ENCODE data around the gene COPG2. TPM values are rescaled to one million over a fixed set of nuclear protein-coding genes. Genes with fewer than 3 reads are reported as not detected.

COPG2 gene
- total and polyA plus RNA-seq, 2 of the 13 experiments (the other 11 are each of a cell fraction or from before 2014, with no cell fraction given), result 14.1 to 17.7 TPM

DNA sequence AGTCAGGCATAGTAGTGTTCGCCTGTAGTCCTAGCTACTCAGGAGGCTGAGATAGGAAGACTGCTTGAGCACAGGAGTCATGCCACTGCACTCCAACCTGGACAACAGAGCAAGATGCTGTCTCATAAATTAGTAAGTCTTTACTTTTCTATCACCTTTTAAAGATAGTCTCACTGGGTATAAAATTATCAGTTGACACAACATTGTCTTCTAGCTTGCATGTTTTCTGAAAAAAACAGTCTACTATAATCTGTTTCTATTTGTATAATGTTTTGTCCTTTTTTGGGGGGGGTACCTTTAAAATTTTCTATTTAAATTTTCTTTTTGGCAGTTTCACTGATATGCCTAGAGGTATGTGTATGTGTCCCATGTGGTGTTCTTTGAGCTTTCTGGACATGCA, 39.6 kb downstream of the COPG2 start:
- H3K79me2 ChIP-seq (ENCODE audit: insufficient read depth, low read length), result no peaks in the 10 kb centered on the region
- H3K27ac ChIP-seq (ENCODE audit: extremely low read length, insufficient read depth, low read length), result no peak overlapping the region
- intact Hi-C loops (cut with micrococcal nuclease; ENCODE audit: unreplicated experiment), result no loop called here
- DNase-seq (ENCODE audit: low spot score) (no peak), ATAC-seq (no peak), FAIRE-seq (no peak)
- H3K4me2 ChIP-seq (ENCODE audit: low read depth, low read length), result no peak overlapping the region
- CTCF ChIA-PET (ENCODE audit: low intra/inter-chr PET ratio, low total read pairs), result no interaction called here
- H3K4me3 ChIP-seq (replicated peaks in 1 of 3; ENCODE audit: insufficient read depth in 1 of 3, low read depth in 2 of 3, low read length in 3 of 3), result no peak overlapping the region
- no peaks in the 10 kb centered on the region for H3K4me1 ChIP-seq (ENCODE audit: insufficient read depth, low read length)
- 100% methylated on average over 1 of the region's 1 CpG for WGBS (ENCODE audit: low lambda C conversion rate)
- POLR2A ChIA-PET, result no interaction called here
- peaks cover 14% of the 10 kb centered on the region; the same call in 1 of the 2 replicates for H3K9me3 ChIP-seq (ENCODE audit: low read length)
- TF ChIP-seq ZNF468 (CRISPR knock-in tag; IDR thresholded peaks at IDR 0.05) (no peak), ZFP1 (CRISPR knock-in tag; IDR thresholded peaks at IDR 0.05) (peak; percentile 77; the same call in 1 of the 2 replicates)
- H4K20me1 ChIP-seq (ENCODE audit: insufficient read depth, low read length), result no peaks in the 10 kb centered on the region
- no peak overlapping the region for H2AFZ ChIP-seq (ENCODE audit: low read length)
- no peaks in the 10 kb centered on the region for H3K36me3 ChIP-seq (replicated peaks in 1 of 2; ENCODE audit: control insufficient read depth in 1 of 2, insufficient read depth in 2 of 2, low read length in 2 of 2)
- in situ Hi-C loops (cut with HindIII; ENCODE audit: extremely low pct_ligation_motif_present, low pct_unique_long_range_greater_than_20kb), result no loop called here
- H3K9ac ChIP-seq (ENCODE audit: insufficient read depth, low read depth, low read length), result no peak overlapping the region
- H3K27me3 ChIP-seq (ENCODE audit: control insufficient read depth in 1 of 2, insufficient read depth in 2 of 2, low read length in 2 of 2), result no peaks in the 10 kb centered on the region
- no TSS peak for BruUV-seq (replicated peaks)

DNA sequence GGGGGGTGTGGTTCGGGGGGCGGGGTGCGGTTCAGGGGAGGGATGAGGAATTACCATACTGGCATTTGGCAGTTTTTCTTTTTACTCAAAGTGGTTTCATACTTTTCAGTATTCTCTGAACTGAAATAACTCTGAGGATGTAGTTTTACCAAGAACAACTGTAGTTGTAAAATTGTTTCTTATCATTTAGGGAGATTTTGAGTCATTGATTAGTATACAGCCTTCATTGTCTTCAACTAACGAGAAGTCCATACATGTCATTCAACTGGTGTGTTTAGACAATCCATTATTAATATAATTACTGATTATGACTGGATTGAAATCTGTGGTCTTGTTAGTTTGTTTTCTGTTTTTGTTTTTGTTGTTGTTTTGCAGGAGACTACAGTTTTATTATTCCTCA, 40.8 kb downstream of the COPG2 start:
- POLR2A ChIA-PET, result no interaction called here
- ATAC-seq, result no peak
- H3K4me1 ChIP-seq (ENCODE audit: insufficient read depth, low read length), result no peaks in the 10 kb centered on the region
- no peak overlapping the region for H2AFZ ChIP-seq (ENCODE audit: low read length)
- H3K27me3 ChIP-seq (ENCODE audit: control insufficient read depth in 1 of 2, insufficient read depth in 2 of 2, low read length in 2 of 2), result no peaks in the 10 kb centered on the region
- H3K79me2 ChIP-seq (ENCODE audit: insufficient read depth, low read length), result no peaks in the 10 kb centered on the region
- in situ Hi-C loops (cut with HindIII; ENCODE audit: extremely low pct_ligation_motif_present, low pct_unique_long_range_greater_than_20kb) (no loop called here), intact Hi-C loops (cut with micrococcal nuclease; ENCODE audit: unreplicated experiment) (no loop called here)
- H3K36me3 ChIP-seq (replicated peaks in 1 of 2; ENCODE audit: control insufficient read depth in 1 of 2, insufficient read depth in 2 of 2, low read length in 2 of 2), result no peaks in the 10 kb centered on the region
- H3K4me2 ChIP-seq (ENCODE audit: low read depth, low read length), result no peak overlapping the region
- no TSS peak for BruUV-seq (replicated peaks)
- no peak for DNase-seq (ENCODE audit: low spot score)
- WGBS (ENCODE audit: low lambda C conversion rate), result 88% methylated on average over 4 of the region's 4 CpGs
- no peak overlapping the region for H3K4me3 ChIP-seq (replicated peaks in 1 of 3; ENCODE audit: insufficient read depth in 1 of 3, low read depth in 2 of 3, low read length in 3 of 3)
- H3K9ac ChIP-seq (ENCODE audit: insufficient read depth, low read depth, low read length), result no peak overlapping the region
- H4K20me1 ChIP-seq (ENCODE audit: insufficient read depth, low read length), result no peaks in the 10 kb centered on the region
- H3K9me3 ChIP-seq (ENCODE audit: low read length), result peaks cover 14% of the 10 kb centered on the region; the same call in 1 of the 2 replicates
- CTCF ChIA-PET (ENCODE audit: low intra/inter-chr PET ratio, low total read pairs), result no interaction called here
- FAIRE-seq, result no peak
- no peak overlapping the region for H3K27ac ChIP-seq (ENCODE audit: extremely low read length, insufficient read depth, low read length)
- TF ChIP-seq, protein P1, sequence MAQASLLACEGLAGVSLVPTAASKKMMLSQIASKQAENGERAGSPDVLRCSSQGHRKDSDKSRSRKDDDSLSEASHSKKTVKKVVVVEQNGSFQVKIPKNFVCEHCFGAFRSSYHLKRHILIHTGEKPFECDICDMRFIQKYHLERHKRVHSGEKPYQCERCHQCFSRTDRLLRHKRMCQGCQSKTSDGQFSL (CRISPR knock-in tag; IDR thresholded peaks at IDR 0.05), result no peak
- TF ChIP-seq KDM1A (CRISPR knock-in tag; IDR thresholded peaks at IDR 0.05) (no peak), ZFY (CRISPR knock-in tag; IDR thresholded peaks at IDR 0.05) (no peak), BCL6 (CRISPR knock-in tag; IDR thresholded peaks at IDR 0.05) (no peak), ZBTB1 (CRISPR knock-in tag; IDR thresholded peaks at IDR 0.05; ENCODE audit: borderline replicate concordance) (no peak), KDM5A (IDR thresholded peaks at IDR 0.05; ENCODE audit: borderline replicate concordance, low read length) (no peak)
- TF ChIP-seq, protein P2, sequence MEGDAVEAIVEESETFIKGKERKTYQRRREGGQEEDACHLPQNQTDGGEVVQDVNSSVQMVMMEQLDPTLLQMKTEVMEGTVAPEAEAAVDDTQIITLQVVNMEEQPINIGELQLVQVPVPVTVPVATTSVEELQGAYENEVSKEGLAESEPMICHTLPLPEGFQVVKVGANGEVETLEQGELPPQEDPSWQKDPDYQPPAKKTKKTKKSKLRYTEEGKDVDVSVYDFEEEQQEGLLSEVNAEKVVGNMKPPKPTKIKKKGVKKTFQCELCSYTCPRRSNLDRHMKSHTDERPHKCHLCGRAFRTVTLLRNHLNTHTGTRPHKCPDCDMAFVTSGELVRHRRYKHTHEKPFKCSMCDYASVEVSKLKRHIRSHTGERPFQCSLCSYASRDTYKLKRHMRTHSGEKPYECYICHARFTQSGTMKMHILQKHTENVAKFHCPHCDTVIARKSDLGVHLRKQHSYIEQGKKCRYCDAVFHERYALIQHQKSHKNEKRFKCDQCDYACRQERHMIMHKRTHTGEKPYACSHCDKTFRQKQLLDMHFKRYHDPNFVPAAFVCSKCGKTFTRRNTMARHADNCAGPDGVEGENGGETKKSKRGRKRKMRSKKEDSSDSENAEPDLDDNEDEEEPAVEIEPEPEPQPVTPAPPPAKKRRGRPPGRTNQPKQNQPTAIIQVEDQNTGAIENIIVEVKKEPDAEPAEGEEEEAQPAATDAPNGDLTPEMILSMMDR (CRISPR knock-in tag; IDR thresholded peaks at IDR 0.05), result no peak
- TF ChIP-seq, protein P3, sequence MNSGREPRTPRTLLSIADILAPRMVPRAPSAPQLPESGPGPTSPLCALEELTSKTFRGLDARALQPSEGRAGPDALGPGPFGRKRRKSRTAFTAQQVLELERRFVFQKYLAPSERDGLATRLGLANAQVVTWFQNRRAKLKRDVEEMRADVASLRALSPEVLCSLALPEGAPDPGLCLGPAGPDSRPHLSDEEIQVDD (CRISPR knock-in tag; IDR thresholded peaks at IDR 0.05; ENCODE audit: borderline replicate concordance), result no peak
- TF ChIP-seq, protein P4, sequence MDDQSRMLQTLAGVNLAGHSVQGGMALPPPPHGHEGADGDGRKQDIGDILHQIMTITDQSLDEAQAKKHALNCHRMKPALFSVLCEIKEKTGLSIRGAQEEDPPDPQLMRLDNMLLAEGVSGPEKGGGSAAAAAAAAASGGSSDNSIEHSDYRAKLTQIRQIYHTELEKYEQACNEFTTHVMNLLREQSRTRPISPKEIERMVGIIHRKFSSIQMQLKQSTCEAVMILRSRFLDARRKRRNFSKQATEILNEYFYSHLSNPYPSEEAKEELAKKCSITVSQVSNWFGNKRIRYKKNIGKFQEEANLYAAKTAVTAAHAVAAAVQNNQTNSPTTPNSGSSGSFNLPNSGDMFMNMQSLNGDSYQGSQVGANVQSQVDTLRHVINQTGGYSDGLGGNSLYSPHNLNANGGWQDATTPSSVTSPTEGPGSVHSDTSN (CRISPR knock-in tag; IDR thresholded peaks at IDR 0.05; ENCODE audit: borderline replicate concordance), result no peak
